Fibroblast of lung (primary cell): ENCODE data around the gene OAF.

Experiments used
- EZH2 ChIP-seq: IDR thresholded peaks from 2 replicates; pipeline ENCODE4 v1.5.1; 2012; ENCODE audit warnings: low read length, control low read depth, mild to moderate bottlenecking; ENCODE audit errors: missing control alignments
- TF ChIP-seq, protein P1 (sequence below), 2 donors: IDR thresholded peaks in 1 of 2; conservative IDR thresholded peaks in 1 of 2; 1 replicate in 1 of 2; 2 replicates in 1 of 2; pipeline ENCODE4 v1.5.1; 2011 to 2012; ENCODE audit warnings: low read length in 2 of 2, control low read depth in 1 of 2, inconsistent platforms in 1 of 2, low read depth in 1 of 2, mild to moderate bottlenecking in 1 of 2

DNA sequence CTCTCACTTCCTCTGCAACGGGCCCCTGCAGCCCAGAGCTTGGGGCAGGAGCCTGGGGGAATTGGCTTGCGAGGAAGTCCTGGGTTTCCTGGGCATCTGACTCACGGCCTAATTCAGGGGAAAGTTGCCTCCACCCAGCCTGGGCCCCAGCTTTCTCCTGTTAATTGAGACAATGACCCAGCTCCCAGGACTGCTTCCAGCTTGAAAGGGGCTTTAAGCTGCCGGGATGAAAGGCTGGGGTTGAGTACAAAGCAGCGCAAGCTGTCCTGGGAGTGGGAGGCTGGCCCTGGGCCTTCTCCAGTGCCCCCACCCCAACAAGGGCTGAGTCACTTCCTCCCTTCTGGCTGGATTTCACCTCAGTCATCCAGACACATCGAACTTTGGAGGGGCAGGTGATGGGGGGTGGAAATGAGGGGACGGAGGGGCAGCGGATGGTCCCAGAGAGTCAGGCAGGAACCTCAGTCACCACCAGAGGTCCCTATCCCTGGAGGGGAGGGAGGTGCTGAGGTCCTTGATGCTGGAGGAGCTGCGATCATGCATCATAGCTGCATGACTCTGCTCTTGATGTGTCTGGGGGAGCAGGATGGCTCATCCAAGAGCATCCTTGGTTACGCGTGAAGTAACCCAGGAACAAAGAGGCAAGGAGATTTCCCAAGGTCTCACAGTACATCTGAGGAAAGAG is 30.1 kb upstream of the OAF start:
- TF ChIP-seq, protein P1, sequence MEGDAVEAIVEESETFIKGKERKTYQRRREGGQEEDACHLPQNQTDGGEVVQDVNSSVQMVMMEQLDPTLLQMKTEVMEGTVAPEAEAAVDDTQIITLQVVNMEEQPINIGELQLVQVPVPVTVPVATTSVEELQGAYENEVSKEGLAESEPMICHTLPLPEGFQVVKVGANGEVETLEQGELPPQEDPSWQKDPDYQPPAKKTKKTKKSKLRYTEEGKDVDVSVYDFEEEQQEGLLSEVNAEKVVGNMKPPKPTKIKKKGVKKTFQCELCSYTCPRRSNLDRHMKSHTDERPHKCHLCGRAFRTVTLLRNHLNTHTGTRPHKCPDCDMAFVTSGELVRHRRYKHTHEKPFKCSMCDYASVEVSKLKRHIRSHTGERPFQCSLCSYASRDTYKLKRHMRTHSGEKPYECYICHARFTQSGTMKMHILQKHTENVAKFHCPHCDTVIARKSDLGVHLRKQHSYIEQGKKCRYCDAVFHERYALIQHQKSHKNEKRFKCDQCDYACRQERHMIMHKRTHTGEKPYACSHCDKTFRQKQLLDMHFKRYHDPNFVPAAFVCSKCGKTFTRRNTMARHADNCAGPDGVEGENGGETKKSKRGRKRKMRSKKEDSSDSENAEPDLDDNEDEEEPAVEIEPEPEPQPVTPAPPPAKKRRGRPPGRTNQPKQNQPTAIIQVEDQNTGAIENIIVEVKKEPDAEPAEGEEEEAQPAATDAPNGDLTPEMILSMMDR (conservative IDR thresholded peaks at IDR 0.05 in 1 of 2, IDR thresholded peaks at IDR 0.05 in 1 of 2; ENCODE audit: low read depth in 1 of 2, low read length in 2 of 2), result peak in 1 of 2 donors; percentile 17
- no peak for TF ChIP-seq EZH2
